NT2/D1 (cell line): ENCODE data around the gene IER5.

Source experiments
- SUZ12 ChIP-seq: IDR thresholded peaks from 2 replicates; pipeline ENCODE4 v1.6.1; 2011; ENCODE audit not compliant: insufficient read length, insufficient read depth; ENCODE audit errors: extremely low read depth
- YY1 ChIP-seq: IDR thresholded peaks from 2 replicates; pipeline ENCODE4 v1.6.1; 2011; ENCODE audit not compliant: insufficient read length, insufficient read depth

GRCh38 chr1:181101581-181102226 lies 13.2 kb downstream of the IER5 start:
- no peak for TF ChIP-seq YY1
- no peak for TF ChIP-seq SUZ12
